Measurements from ENCODE around the gene SCYGR5.

DNA sequence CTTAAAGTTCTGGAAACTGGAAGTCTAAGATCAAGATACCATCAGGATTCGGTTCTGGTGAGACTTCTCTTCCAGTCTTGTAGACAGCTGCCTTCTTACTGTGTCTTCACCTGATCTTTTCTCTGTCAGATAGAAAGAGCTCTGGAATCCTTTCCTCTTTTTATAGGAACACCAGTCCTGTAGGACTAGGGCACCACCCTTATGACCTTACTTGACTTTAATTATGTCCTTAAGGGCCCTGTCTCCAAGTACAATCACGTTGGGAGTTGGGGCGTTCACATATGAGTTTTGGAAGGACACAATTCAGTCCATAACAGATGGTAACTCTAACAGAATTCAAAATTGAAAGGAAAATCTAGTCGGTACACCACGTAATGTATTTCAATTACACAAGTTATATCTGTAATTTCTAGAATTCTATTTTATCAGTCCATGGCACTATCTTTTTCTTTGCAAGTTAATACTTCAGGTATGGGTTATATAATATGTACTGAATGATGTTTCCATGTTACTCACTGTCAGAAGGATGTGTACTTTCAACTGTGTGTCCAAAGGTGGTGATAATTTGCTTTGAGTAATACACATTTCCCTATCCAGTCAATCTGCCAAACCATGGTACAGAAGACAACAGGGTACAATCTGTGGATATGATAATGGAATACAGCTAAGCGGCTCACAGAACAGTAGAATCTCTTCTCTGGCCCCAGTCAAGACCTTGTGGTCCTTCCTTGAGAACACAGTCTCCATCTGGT, 1.2 kb upstream of the SCYGR5 start:
- TF ChIP-seq EZH2 (IDR thresholded peaks at IDR 0.05; ENCODE audit: insufficient read depth, poor library complexity, severe bottlenecking) (no peak), EZH2phosphoT487 (IDR thresholded peaks at IDR 0.05; ENCODE audit: insufficient read depth, low read depth) (no peak)

Measured in GM23248 (cell line).